GM21825 (cell line): ENCODE measurements around the gene DOHH.

Experiments
- ATAC-seq: cut with Tn5 transposase; IDR thresholded peaks from one replicate; pipeline ENCODE4 v1.9.1; 2021; ENCODE audit warnings: mild to moderate bottlenecking, moderate library complexity; ENCODE audit not compliant: unreplicated experiment

Gene DOHH

GRCh38 chr19:3505598-3506383, 5.3 kb upstream of the DOHH start, which contains the start of gene FZR1:
TSS of gene FZR1 (plus strand) at chr19:3506311. CDS start at chr19:3522990, 16,679 bp downstream.
- peak; percentile 70 for ATAC-seq

GRCh38 chr19:3504735-3505134, 4.3 kb upstream of the DOHH start:
- ATAC-seq = no peak

- no peak for ATAC-seq
Observed at GRCh38 chr19:3503036-3503572, 2.6 kb upstream of the DOHH start.

- ATAC-seq = no peak
Observed at GRCh38 chr19:3501780-3502179, 1.3 kb upstream of the DOHH start.

GRCh38 chr19:3499738-3500428, 591 bp downstream of the DOHH start:
- ATAC-seq = peak; percentile 11

- no peak for ATAC-seq
Observed at GRCh38 chr19:3497757-3498520, 2.5 kb downstream of the DOHH start.

GRCh38 chr19:3496392-3497273, 3.8 kb downstream of the DOHH start:
- no peak for ATAC-seq

GRCh38 chr19:3494559-3494958, 5.9 kb downstream of the DOHH start:
- ATAC-seq = no peak

GRCh38 chr19:3494051-3494450, 6.4 kb downstream of the DOHH start:
- no peak for ATAC-seq

- no peak for ATAC-seq
Observed at GRCh38 chr19:3493651-3494050, 6.8 kb downstream of the DOHH start.

- ATAC-seq = no peak
Observed at GRCh38 chr19:3492919-3493318, 7.6 kb downstream of the DOHH start.

GRCh38 chr19:3492131-3492839, 8.2 kb downstream of the DOHH start:
- ATAC-seq = no peak

GRCh38 chr19:3491396-3492119, 8.9 kb downstream of the DOHH start:
- ATAC-seq = no peak

- no peak for ATAC-seq
Observed at GRCh38 chr19:3483226-3483628, 17.2 kb downstream of the DOHH start, which contains the start of gene SMIM44. TSS of gene SMIM44 (minus strand) at chr19:3483441. CDS start at chr19:3483403, 38 bp downstream.

- ATAC-seq = no peak
Observed at GRCh38 chr19:3482507-3483225, 17.8 kb downstream of the DOHH start.

GRCh38 chr19:3481241-3482090, 19.0 kb downstream of the DOHH start:
- ATAC-seq = no peak

GRCh38 chr19:3480383-3481091, 19.9 kb downstream of the DOHH start, which contains the start of gene SMIM24:
TSS of gene SMIM24 (minus strand) at chr19:3480525. CDS start at chr19:3480463, 62 bp downstream.
- no peak for ATAC-seq
